HCT116 (cell line): ENCODE data around the gene STK17A.

ENCODE experiments used
- EZH2phosphoT487 ChIP-seq: fragments of 200-600 bp; IDR thresholded peaks from 2 replicates; pipeline ENCODE4 v1.6.1; 2018; ENCODE audit warnings: antibody characterized with exemption, borderline replicate concordance
- JUND ChIP-seq: IDR thresholded peaks from 2 replicates; pipeline ENCODE4 v1.6.1; 2012
- POLR2A ChIP-seq: IDR thresholded peaks from 2 replicates; pipeline ENCODE4 v1.7.0; 2011; ENCODE audit warnings: borderline replicate concordance; ENCODE audit not compliant: insufficient read depth, insufficient read length; ENCODE audit errors: extremely low read depth
- TF ChIP-seq, protein P1 (sequence below): IDR thresholded peaks from 2 replicates; pipeline ENCODE4 v1.6.1; 2012; ENCODE audit warnings: low read depth

- no peak for TF ChIP-seq POLR2A
- TF ChIP-seq, protein P1, sequence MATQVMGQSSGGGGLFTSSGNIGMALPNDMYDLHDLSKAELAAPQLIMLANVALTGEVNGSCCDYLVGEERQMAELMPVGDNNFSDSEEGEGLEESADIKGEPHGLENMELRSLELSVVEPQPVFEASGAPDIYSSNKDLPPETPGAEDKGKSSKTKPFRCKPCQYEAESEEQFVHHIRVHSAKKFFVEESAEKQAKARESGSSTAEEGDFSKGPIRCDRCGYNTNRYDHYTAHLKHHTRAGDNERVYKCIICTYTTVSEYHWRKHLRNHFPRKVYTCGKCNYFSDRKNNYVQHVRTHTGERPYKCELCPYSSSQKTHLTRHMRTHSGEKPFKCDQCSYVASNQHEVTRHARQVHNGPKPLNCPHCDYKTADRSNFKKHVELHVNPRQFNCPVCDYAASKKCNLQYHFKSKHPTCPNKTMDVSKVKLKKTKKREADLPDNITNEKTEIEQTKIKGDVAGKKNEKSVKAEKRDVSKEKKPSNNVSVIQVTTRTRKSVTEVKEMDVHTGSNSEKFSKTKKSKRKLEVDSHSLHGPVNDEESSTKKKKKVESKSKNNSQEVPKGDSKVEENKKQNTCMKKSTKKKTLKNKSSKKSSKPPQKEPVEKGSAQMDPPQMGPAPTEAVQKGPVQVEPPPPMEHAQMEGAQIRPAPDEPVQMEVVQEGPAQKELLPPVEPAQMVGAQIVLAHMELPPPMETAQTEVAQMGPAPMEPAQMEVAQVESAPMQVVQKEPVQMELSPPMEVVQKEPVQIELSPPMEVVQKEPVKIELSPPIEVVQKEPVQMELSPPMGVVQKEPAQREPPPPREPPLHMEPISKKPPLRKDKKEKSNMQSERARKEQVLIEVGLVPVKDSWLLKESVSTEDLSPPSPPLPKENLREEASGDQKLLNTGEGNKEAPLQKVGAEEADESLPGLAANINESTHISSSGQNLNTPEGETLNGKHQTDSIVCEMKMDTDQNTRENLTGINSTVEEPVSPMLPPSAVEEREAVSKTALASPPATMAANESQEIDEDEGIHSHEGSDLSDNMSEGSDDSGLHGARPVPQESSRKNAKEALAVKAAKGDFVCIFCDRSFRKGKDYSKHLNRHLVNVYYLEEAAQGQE = no peak
- no peak for TF ChIP-seq JUND
- no peak for TF ChIP-seq EZH2phosphoT487
Observed at GRCh38 chr7:43660141-43660540, 77.2 kb downstream of the STK17A start.
